DOHH2 (cell line): ENCODE measurements around the gene LHFPL6.

Experiments
- H3F3A ChIP-seq: fragments of 200-600 bp; sonication (generic), shearing (Covaris generic); 2 replicates; pipeline ENCODE4 v1.6.0; 2016; ENCODE audit warnings: antibody characterized with exemption, mild to moderate bottlenecking; ENCODE audit not compliant: control insufficient read depth, insufficient read depth
- H3K27ac ChIP-seq: fragments of 200-600 bp; sonication (generic); 2 replicates; pipeline ENCODE4 v1.5.1; 2014; ENCODE audit warnings: low read depth, mild to moderate bottlenecking, low read length, moderate library complexity
- H3K27me3 ChIP-seq: fragments of 200-600 bp; sonication (generic); 2 replicates; pipeline ENCODE4 v1.6.1; 2014; ENCODE audit warnings: mild to moderate bottlenecking, low read length, mixed read lengths; ENCODE audit not compliant: control insufficient read depth
- H3K36me3 ChIP-seq: fragments of 200-600 bp; sonication (generic); 2 replicates; pipeline ENCODE4 v1.6.1; 2014; ENCODE audit warnings: mild to moderate bottlenecking, low read length, moderate library complexity, mixed read lengths; ENCODE audit not compliant: control insufficient read depth
- H3K4me1 ChIP-seq: fragments of 200-600 bp; sonication (generic); 2 replicates; pipeline ENCODE4 v1.6.1; 2014; ENCODE audit warnings: mild to moderate bottlenecking, low read length, mixed read lengths; ENCODE audit not compliant: control insufficient read depth
- H3K4me2 ChIP-seq: fragments of 200-600 bp; sonication (generic); 2 replicates; pipeline ENCODE4 v1.6.0; 2014; ENCODE audit warnings: mild to moderate bottlenecking, low read length, moderate library complexity
- H3K4me3 ChIP-seq: fragments of 200-600 bp; sonication (generic); 2 replicates; pipeline ENCODE4 v1.5.1; 2014; ENCODE audit warnings: mild to moderate bottlenecking, low read length, mixed read lengths
- H3K79me2 ChIP-seq: fragments of 200-600 bp; sonication (generic); 2 replicates; pipeline ENCODE4 v1.6.1; 2014; ENCODE audit warnings: mild to moderate bottlenecking, low read length, mixed read lengths; ENCODE audit not compliant: control insufficient read depth
- H3K9me2 ChIP-seq: fragments of 200-600 bp; sonication (generic); replicated peaks from 2 replicates; pipeline ENCODE4 v1.6.1; 2014; ENCODE audit warnings: mild to moderate bottlenecking, low read length, mixed read lengths; ENCODE audit not compliant: control insufficient read depth
- H3K9me3 ChIP-seq: fragments of 200-600 bp; sonication (generic); 2 replicates; pipeline ENCODE4 v1.6.1; 2014; ENCODE audit warnings: antibody characterized with exemption, low read length, mixed read lengths; ENCODE audit not compliant: control insufficient read depth, insufficient read depth
- H4K20me1 ChIP-seq: fragments of 200-600 bp; sonication (generic); 2 replicates; pipeline ENCODE4 v1.6.0; 2014; ENCODE audit warnings: low read depth, mild to moderate bottlenecking, antibody characterized with exemption, low read length, moderate library complexity; ENCODE audit not compliant: control insufficient read depth, insufficient read depth
- EZH2phosphoT487 ChIP-seq: fragments of 200-600 bp; sonication (generic); IDR thresholded peaks from 2 replicates; pipeline ENCODE4 v1.6.1; 2017; ENCODE audit warnings: borderline replicate concordance, mild to moderate bottlenecking, antibody characterized with exemption, low read length, moderate library complexity, mixed read lengths
- TF ChIP-seq, protein P1 (sequence below): fragments of 200-600 bp; sonication (generic); IDR thresholded peaks from one replicate; pipeline ENCODE4 v1.5.1; 2014; ENCODE audit warnings: antibody characterized with exemption, mild to moderate bottlenecking, low read depth, low read length; ENCODE audit not compliant: poor library complexity, severe bottlenecking

Gene LHFPL6

DNA sequence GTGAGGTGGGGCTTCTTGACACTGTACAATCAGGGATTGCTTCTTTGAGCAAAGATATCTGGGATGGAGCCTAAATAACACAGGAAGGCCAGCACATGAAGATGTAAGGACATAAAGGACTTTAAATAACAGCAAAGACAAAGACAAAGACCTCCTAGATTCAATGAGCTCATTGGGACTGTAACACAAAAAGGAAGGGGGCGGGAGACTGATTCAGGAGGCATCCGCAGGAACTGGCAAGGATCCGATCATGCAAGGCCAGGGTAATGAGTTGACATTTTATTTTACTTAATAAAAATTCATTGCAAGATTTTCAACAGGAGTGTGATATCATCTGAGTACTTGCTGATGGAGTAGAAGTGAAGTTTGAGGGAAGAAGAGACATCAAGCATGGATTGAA is 121.5 kb downstream of the LHFPL6 start:
- no peaks in the 10 kb centered on the region for H4K20me1 ChIP-seq
- H3F3A ChIP-seq = no peaks in the 10 kb centered on the region
- TF ChIP-seq, protein P1, sequence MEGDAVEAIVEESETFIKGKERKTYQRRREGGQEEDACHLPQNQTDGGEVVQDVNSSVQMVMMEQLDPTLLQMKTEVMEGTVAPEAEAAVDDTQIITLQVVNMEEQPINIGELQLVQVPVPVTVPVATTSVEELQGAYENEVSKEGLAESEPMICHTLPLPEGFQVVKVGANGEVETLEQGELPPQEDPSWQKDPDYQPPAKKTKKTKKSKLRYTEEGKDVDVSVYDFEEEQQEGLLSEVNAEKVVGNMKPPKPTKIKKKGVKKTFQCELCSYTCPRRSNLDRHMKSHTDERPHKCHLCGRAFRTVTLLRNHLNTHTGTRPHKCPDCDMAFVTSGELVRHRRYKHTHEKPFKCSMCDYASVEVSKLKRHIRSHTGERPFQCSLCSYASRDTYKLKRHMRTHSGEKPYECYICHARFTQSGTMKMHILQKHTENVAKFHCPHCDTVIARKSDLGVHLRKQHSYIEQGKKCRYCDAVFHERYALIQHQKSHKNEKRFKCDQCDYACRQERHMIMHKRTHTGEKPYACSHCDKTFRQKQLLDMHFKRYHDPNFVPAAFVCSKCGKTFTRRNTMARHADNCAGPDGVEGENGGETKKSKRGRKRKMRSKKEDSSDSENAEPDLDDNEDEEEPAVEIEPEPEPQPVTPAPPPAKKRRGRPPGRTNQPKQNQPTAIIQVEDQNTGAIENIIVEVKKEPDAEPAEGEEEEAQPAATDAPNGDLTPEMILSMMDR = no peak
- no peak for TF ChIP-seq EZH2phosphoT487
- no peaks in the 10 kb centered on the region for H3K27me3 ChIP-seq
- no peak overlapping the region for H3K27ac ChIP-seq
- H3K79me2 ChIP-seq = peaks cover 11% of the 10 kb centered on the region
- no peaks in the 10 kb centered on the region for H3K9me3 ChIP-seq
- no peak overlapping the region for H3K4me3 ChIP-seq
- no peaks in the 10 kb centered on the region for H3K36me3 ChIP-seq
- no peaks in the 10 kb centered on the region for H3K9me2 ChIP-seq
- H3K4me1 ChIP-seq = peaks cover 31% of the 10 kb centered on the region
- no peak overlapping the region for H3K4me2 ChIP-seq

DNA sequence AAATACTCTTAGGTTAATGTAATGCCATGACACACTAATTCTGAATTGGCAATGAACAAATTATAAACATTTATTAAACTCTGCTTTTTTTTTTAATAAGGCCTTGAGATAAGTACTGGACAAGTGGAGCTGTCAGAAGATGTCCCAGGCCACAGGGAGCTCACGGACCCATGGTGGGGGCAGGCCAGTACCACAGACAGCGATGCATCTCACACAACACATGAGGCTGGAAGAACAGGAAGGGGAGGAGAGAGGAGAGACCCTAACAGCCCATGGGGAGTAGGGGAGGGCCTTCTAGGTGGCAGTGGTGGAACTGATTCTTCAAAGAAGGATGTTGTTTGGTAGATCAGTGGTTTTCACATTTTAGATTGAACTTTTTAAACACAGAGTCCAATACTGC is 128.4 kb downstream of the LHFPL6 start:
- Histone ChIP-seq H3K9me2 (no peaks in the 10 kb centered on the region), H3K4me2 (no peak overlapping the region), H3K9me3 (no peaks in the 10 kb centered on the region), H3K27ac (no peak overlapping the region), H3K4me1 (peaks cover 13% of the 10 kb centered on the region), H3F3A (no peaks in the 10 kb centered on the region), H4K20me1 (no peaks in the 10 kb centered on the region), H3K79me2 (peaks cover 3% of the 10 kb centered on the region), H3K27me3 (no peaks in the 10 kb centered on the region), H3K4me3 (no peak overlapping the region), H3K36me3 (no peaks in the 10 kb centered on the region)
- TF ChIP-seq, protein P1 = no peak
- no peak for TF ChIP-seq EZH2phosphoT487

DNA sequence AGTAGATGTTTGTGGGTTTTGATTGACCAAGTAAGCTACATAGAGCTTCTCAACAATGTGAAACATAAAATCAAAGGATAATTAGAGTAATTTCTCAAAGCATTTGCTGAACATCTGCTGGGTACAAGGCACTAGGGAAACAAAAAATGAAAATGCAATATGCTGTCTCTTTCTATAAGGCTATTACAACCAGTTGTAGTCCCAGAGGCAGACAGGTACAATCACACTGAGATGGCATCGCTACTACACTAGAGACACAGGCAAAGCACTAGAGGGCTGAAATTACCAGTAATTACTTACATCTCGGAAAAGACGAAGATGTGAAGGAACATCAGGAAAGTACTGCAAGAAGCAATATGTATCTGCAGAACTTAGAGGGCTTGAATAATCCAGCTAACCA is 133.3 kb downstream of the LHFPL6 start:
- H4K20me1 ChIP-seq = no peaks in the 10 kb centered on the region
- H3F3A ChIP-seq = no peaks in the 10 kb centered on the region
- TF ChIP-seq, protein P1 = no peak
- TF ChIP-seq EZH2phosphoT487 = no peak
- H3K27ac ChIP-seq = no peak overlapping the region
- H3K27me3 ChIP-seq = no peaks in the 10 kb centered on the region
- H3K4me1 ChIP-seq = no peaks in the 10 kb centered on the region
- H3K36me3 ChIP-seq = no peaks in the 10 kb centered on the region
- no peaks in the 10 kb centered on the region for H3K9me2 ChIP-seq
- H3K4me3 ChIP-seq = no peak overlapping the region
- H3K79me2 ChIP-seq = no peaks in the 10 kb centered on the region; the same call in 1 of the 2 replicates
- H3K9me3 ChIP-seq = no peaks in the 10 kb centered on the region
- H3K4me2 ChIP-seq = no peak overlapping the region

DNA sequence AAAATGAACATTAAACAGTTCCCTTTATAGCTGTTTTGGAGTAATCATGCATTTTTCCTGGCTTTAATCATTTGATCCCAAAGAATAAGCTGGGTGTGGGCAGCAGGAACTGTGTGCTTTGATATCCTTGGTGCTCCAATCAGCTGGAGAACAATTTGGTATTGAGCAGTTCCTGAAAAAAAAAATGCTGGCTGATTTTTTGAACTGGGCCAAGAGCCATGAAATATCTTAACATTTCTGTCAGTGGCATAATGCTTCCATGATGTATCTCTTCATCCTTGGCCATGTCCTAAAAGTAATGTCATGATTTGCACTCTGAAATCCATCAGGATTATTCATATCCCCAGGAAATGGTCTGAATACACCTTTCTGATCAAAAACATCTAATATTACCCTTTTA is 134.7 kb downstream of the LHFPL6 start:
- Histone ChIP-seq H3K4me2 (no peak overlapping the region), H3K79me2 (no peaks in the 10 kb centered on the region), H3K4me1 (no peaks in the 10 kb centered on the region), H3K27me3 (no peaks in the 10 kb centered on the region), H3K4me3 (no peak overlapping the region), H3F3A (no peaks in the 10 kb centered on the region), H4K20me1 (no peaks in the 10 kb centered on the region), H3K9me2 (no peaks in the 10 kb centered on the region), H3K36me3 (no peaks in the 10 kb centered on the region), H3K27ac (no peak overlapping the region), H3K9me3 (no peaks in the 10 kb centered on the region)
- no peak for TF ChIP-seq EZH2phosphoT487
- TF ChIP-seq, protein P1 = no peak
